TTC549 (cell line): Measurements from ENCODE around the gene RAB11FIP5.

Source experiments
- FAIRE-seq: peaks from 2 replicates; lab custom pipeline; 2012; peaks lifted over from hg19 to GRCh38; lab: Jason Lieb, UNC

Gene RAB11FIP5

GRCh38 chr2:73032702-73033097, 80.0 kb downstream of the RAB11FIP5 start:
- FAIRE-seq, result no peak

- FAIRE-seq, result no peak
Measured at GRCh38 chr2:73031725-73032701, 80.7 kb downstream of the RAB11FIP5 start.

GRCh38 chr2:73031095-73031678, 81.6 kb downstream of the RAB11FIP5 start:
- FAIRE-seq, result no peak

- no peak for FAIRE-seq
Measured at GRCh38 chr2:73028841-73029240, 83.9 kb downstream of the RAB11FIP5 start.

GRCh38 chr2:73027340-73027739, 85.4 kb downstream of the RAB11FIP5 start:
- FAIRE-seq, result no peak

- FAIRE-seq, result no peak
Measured at GRCh38 chr2:73023497-73023896, 89.3 kb downstream of the RAB11FIP5 start.
